Smooth muscle cell (in vitro differentiated cells): Measurements from ENCODE around the gene CRIP1. TPM values are rescaled to one million over a fixed set of nuclear protein-coding genes. Genes with fewer than 3 reads are reported as not detected.

Experiments
- DNase-seq: peaks from one replicate; lab custom pipeline; 2025; ENCODE audit not compliant: unreplicated experiment; lab: John Stamatoyannopoulos, UW
- H2AFZ ChIP-seq: fragments of 200-600 bp; sonication (generic); 2 replicates; pipeline ENCODE4 v1.6.0; 2016; ENCODE audit warnings: antibody characterized with exemption, low read depth, mild to moderate bottlenecking
- H3F3A ChIP-seq: fragments of 200-600 bp; sonication (generic); 2 replicates; pipeline ENCODE4 v1.6.0; 2017; ENCODE audit warnings: antibody characterized with exemption, low read depth
- H3K27ac ChIP-seq: fragments of 200-600 bp; sonication (generic); 2 replicates; pipeline ENCODE4 v1.5.1; 2016; ENCODE audit warnings: low read depth, mild to moderate bottlenecking
- H3K27me3 ChIP-seq: fragments of 200-600 bp; sonication (generic); 2 replicates; pipeline ENCODE4 v1.6.1; 2016; ENCODE audit warnings: low read depth, mild to moderate bottlenecking
- H3K36me3 ChIP-seq: fragments of 200-600 bp; sonication (generic); 2 replicates; pipeline ENCODE4 v1.5.1; 2016; ENCODE audit warnings: low read depth
- H3K4me1 ChIP-seq: fragments of 200-600 bp; sonication (generic); 2 replicates; pipeline ENCODE4 v1.5.1; 2016; ENCODE audit warnings: low read depth
- H3K4me2 ChIP-seq: fragments of 200-600 bp; sonication (generic); 2 replicates; pipeline ENCODE4 v1.6.0; 2016; ENCODE audit warnings: mild to moderate bottlenecking
- H3K4me3 ChIP-seq: fragments of 200-600 bp; sonication (generic); 2 replicates; pipeline ENCODE4 v1.5.1; 2016; ENCODE audit warnings: mild to moderate bottlenecking
- H3K79me2 ChIP-seq: fragments of 200-600 bp; sonication (generic); 2 replicates; pipeline ENCODE4 v1.6.0; 2016; ENCODE audit warnings: low read depth, mild to moderate bottlenecking
- H3K9ac ChIP-seq: fragments of 200-600 bp; sonication (generic); 2 replicates; pipeline ENCODE4 v1.6.0; 2016; ENCODE audit warnings: low read depth
- H3K9me3 ChIP-seq: fragments of 200-600 bp; sonication (generic); replicated peaks from 2 replicates; pipeline ENCODE4 v1.5.1; 2016; ENCODE audit warnings: low read depth
- H4K20me1 ChIP-seq: fragments of 200-600 bp; sonication (generic); 2 replicates; pipeline ENCODE4 v1.6.0; 2016; ENCODE audit warnings: low read depth
- WGBS: methylation state at CpG from one replicate; pipeline ENCODE4 v1.1.7; 2016; ENCODE audit warnings: low lambda C conversion rate; 5-methylcytosine and 5-hydroxymethylcytosine counted together
- polyA plus RNA-seq: library from polyadenylated mRNA; unstranded; fragments of >200 nt; fragmentation: Nextera tagmentation; extraction: Ambion mirVana; gene quantifications from 2 replicates; pipeline ENCODE4 v1.2.1, GENCODE V29; 2016
- total RNA-seq: library from RNA; depleted of rRNA; stranded (reverse); fragments of >200 nt; gene quantifications from 2 replicates; pipeline ENCODE4 v1.2.3, GENCODE V29; 2014
- TF ChIP-seq, protein P1 (sequence below): fragments of 200-600 bp; sonication (generic); IDR thresholded peaks from 2 replicates; pipeline ENCODE4 v1.5.1; 2017; ENCODE audit warnings: borderline replicate concordance, mild to moderate bottlenecking, antibody characterized with exemption; ENCODE audit not compliant: insufficient read depth, poor library complexity, severe bottlenecking

The CRIP1 gene
- total and polyA plus RNA-seq, 2 experiments from 2014 or later, result 4.9 to 31.8 TPM

DNA sequence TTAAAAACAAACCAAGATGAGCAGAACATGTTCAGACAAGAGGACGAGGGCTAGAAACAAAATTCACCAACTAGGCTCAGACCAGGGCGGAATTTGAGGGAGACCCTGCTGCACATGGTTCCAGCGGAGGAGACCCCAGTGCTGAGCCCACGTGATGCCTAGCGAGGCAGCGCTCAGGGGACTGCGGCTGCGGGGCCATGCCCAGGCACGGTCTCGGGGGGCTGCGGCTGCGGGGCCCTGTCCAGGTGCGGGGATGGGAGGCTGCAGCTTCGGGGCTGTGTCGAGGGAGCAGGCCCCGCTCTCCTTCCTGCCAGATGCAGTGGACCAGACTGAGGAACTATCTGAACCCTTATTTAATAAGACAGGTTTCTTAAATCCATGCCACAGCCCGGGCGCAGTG is 24.8 kb upstream of the CRIP1 start:
- no peak overlapping the region for H3K9ac ChIP-seq
- no peaks in the 10 kb centered on the region for H3F3A ChIP-seq
- no peaks in the 10 kb centered on the region for H3K79me2 ChIP-seq
- WGBS, result over 99% methylated on average over 18 of the region's 18 CpGs
- H3K27ac ChIP-seq, result no peak overlapping the region
- no peak overlapping the region for H3K4me3 ChIP-seq
- no peaks in the 10 kb centered on the region for H3K9me3 ChIP-seq
- H3K36me3 ChIP-seq, result no peaks in the 10 kb centered on the region
- peaks cover 7% of the 10 kb centered on the region for H4K20me1 ChIP-seq
- no peak for DNase-seq
- no peak overlapping the region for H3K4me2 ChIP-seq
- H3K27me3 ChIP-seq, result no peaks in the 10 kb centered on the region
- TF ChIP-seq, protein P1, sequence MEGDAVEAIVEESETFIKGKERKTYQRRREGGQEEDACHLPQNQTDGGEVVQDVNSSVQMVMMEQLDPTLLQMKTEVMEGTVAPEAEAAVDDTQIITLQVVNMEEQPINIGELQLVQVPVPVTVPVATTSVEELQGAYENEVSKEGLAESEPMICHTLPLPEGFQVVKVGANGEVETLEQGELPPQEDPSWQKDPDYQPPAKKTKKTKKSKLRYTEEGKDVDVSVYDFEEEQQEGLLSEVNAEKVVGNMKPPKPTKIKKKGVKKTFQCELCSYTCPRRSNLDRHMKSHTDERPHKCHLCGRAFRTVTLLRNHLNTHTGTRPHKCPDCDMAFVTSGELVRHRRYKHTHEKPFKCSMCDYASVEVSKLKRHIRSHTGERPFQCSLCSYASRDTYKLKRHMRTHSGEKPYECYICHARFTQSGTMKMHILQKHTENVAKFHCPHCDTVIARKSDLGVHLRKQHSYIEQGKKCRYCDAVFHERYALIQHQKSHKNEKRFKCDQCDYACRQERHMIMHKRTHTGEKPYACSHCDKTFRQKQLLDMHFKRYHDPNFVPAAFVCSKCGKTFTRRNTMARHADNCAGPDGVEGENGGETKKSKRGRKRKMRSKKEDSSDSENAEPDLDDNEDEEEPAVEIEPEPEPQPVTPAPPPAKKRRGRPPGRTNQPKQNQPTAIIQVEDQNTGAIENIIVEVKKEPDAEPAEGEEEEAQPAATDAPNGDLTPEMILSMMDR, result no peak
- H2AFZ ChIP-seq, result no peak overlapping the region
- H3K4me1 ChIP-seq, result no peaks in the 10 kb centered on the region

DNA sequence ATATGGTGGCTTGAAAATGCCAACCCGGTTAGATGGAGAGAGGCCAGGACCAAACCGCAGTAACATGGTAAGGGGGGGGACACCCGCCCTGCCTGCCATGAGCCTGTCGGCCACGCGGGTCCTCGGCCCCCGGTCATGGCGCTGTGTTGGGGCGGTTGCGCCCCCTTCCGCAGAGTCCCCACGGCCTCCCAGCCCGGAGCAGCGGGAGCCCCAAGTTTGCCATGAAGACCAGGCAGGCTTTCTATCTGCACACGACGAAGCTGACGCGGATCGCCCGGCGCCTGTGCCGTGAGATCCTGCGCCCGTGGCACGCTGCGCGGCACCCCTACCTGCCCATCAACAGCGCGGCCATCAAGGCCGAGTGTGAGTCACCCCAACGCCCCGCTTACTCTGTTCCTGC is 22.2 kb upstream of the CRIP1 start:
- Histone ChIP-seq H3K79me2 (no peaks in the 10 kb centered on the region), H3K4me2 (no peak overlapping the region), H3K9ac (no peak overlapping the region), H3K4me3 (no peak overlapping the region), H3K27ac (no peak overlapping the region), H2AFZ (no peak overlapping the region), H3K36me3 (no peaks in the 10 kb centered on the region), H3K9me3 (no peaks in the 10 kb centered on the region), H3K27me3 (no peaks in the 10 kb centered on the region), H4K20me1 (peaks cover 4% of the 10 kb centered on the region), H3F3A (no peaks in the 10 kb centered on the region), H3K4me1 (no peaks in the 10 kb centered on the region)
- DNase-seq, result no peak
- TF ChIP-seq, protein P1, result no peak
- WGBS, result 93% methylated on average over 33 of the region's 33 CpGs

DNA sequence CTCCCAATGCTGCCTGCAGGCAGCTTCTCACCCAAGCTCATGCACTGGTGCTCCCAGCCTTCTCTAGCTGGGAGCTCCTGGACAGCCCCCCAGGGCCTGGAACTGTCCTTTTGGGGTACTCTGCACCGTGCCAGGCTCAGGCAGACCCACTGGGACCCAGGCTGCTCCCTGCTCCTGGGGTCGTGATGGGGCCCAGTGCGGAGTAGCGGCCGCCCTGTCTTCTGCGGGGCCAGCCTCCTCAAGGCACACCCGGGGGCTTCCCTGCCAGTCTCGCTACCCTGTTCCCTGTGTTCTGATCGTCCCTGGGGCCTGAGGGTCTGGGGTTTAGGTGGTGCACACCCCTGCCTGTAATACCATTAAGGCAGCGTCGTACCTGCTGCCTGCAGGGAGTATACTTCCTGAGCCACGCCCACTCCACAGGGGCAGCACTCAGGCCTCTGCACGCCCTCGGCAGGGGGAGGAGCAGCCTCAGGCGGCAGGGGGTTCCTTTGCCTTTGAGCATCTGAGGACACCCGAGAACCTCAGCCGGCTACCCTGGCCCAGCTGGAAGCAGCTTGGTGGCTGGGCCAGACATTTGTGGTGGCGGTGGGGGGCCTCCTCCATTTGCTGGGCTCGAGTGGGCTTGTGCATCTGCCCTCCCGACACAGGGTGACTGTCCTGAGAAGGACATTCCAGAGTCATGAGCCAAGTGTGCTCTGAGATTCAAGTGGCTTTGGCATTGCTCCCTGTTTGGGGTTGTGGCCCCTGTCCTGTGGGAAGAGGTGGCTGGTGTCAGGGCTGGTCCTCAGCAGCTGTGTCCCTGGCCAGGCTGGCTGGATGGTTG is 21.3 kb upstream of the CRIP1 start:
- no peak overlapping the region for H2AFZ ChIP-seq
- no peak overlapping the region for H3K9ac ChIP-seq
- TF ChIP-seq, protein P1, result no peak
- no peaks in the 10 kb centered on the region for H3F3A ChIP-seq
- WGBS, result 79% methylated on average over 19 of the region's 20 CpGs
- no peak for DNase-seq
- no peaks in the 10 kb centered on the region for H3K27me3 ChIP-seq
- H3K36me3 ChIP-seq, result no peaks in the 10 kb centered on the region
- H3K4me3 ChIP-seq, result no peak overlapping the region
- no peaks in the 10 kb centered on the region for H3K4me1 ChIP-seq
- H3K27ac ChIP-seq, result no peak overlapping the region
- H3K4me2 ChIP-seq, result no peak overlapping the region
- peaks cover 4% of the 10 kb centered on the region for H4K20me1 ChIP-seq
- no peaks in the 10 kb centered on the region for H3K9me3 ChIP-seq
- H3K79me2 ChIP-seq, result no peaks in the 10 kb centered on the region
